CD4-positive, alpha-beta T cell treated with Interleukin-6 at 100 ng/mL for 8 hours (primary cell): ENCODE results near the gene TSPAN3.

Experiments
- DNase-seq: peaks from one replicate; pipeline ENCODE4 v3.0.0-alpha.2; 2020; ENCODE audit warnings: mixed read lengths, low spot score

Gene TSPAN3

GRCh38 chr15:77033729-77034671 is 36.9 kb downstream of the TSPAN3 start:
- DNase-seq: no peak

DNA sequence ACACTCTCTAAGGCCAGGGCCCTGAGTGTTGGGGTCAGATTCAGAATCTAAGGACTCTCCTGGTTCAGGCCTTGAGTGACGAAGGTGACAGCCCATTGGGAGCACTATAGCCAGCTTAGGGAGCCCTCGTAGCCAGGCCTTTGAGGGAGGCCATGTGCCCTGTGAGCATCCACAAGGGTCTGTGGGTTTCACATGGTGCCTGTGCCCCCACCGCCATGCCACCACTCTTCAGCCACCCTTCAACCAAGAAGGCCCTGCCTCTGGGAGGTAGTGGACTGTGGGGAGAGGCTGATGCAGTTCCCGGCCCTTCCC is 37.5 kb downstream of the TSPAN3 start:
- DNase-seq: no peak

DNA sequence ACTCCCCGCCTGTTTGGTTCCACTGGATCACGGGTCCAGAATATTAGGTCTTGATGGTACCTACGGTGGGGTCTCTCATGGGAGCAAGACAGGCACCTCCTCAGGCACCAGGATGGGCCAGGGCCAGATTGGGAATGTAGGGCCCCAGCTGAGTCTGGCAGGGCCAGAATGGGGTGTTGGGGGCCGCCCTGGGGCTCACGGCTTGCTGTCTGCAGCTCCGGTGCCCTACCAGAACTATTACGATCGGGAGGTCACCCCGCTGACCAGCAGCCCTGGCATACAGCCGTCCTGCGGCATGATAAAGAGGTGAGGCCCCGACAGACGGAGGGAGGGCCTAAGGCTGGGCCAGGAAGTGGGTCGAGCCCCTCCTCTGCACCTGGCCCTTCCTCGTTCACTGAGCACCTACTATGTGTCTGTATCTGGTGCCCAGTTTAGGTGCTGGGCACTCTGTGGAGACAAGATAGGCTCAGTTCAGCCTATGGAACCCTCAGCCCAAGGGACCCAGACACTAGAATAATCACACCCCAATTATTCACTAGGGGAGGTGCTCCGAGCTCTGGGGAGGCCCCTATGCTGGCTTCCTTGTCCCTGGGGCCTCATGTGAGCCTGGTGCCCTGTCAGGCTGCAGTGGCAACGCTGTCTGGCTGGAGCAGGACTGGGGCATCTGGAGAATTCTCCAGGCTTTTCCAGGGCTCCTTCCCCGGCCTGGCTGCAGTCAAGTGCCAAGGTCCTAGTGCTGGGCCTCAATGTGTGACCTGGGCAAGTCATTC is 38.1 kb downstream of the TSPAN3 start:
- DNase-seq: no peak

GRCh38 chr15:77032052-77032646 is 38.8 kb downstream of the TSPAN3 start:
- DNase-seq: no peak

- peak; percentile 24 for DNase-seq
Observed at GRCh38 chr15:77031376-77032050, 39.4 kb downstream of the TSPAN3 start.

- no peak for DNase-seq
Observed at GRCh38 chr15:77030928-77031375, 40.0 kb downstream of the TSPAN3 start.

GRCh38 chr15:77030048-77030927 is 40.6 kb downstream of the TSPAN3 start:
- no peak for DNase-seq

- no peak for DNase-seq
Observed at GRCh38 chr15:77029166-77030047, 41.5 kb downstream of the TSPAN3 start.

- no peak for DNase-seq
Observed at GRCh38 chr15:77028451-77029165, 42.3 kb downstream of the TSPAN3 start.

DNA sequence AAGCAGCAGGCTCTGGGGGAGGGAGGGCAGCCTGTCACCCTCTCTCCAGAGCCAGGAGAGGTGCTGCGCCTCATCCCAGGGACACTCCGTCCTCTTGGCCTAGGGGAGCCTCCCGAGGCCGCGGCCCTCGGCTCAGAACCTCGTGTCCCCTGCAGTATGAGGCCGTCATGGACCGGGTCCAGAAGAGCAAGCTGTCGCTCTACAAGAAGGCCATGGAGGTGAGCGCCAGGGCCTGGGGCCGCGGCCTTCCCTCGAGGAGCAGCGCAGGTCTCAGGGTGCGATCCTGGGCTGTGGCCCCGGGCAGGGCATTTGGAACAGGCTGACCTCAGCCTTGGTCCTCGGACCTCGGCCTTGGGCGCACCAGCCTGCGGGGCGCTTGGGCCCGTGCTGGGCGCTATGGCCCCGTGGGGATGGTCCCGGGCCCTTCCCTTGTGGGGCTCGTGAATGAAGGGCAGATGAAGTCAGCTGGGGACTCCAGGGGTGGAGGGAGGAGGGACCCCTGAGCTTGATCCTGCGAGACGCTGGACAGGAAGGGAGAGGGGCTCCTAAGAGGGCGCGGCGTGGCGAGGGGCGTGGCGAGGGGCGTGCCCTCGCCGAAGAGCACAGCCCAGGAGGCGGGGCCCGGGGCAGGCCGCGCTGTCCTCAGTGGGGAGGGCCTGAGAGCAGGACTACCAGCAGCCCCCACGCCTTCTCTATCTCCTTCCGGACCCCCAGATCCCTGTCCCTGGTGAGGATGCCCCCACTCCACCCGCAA is 43.0 kb downstream of the TSPAN3 start:
- no peak for DNase-seq

- no peak for DNase-seq
Observed at GRCh38 chr15:77027111-77027696, 43.7 kb downstream of the TSPAN3 start.

DNA sequence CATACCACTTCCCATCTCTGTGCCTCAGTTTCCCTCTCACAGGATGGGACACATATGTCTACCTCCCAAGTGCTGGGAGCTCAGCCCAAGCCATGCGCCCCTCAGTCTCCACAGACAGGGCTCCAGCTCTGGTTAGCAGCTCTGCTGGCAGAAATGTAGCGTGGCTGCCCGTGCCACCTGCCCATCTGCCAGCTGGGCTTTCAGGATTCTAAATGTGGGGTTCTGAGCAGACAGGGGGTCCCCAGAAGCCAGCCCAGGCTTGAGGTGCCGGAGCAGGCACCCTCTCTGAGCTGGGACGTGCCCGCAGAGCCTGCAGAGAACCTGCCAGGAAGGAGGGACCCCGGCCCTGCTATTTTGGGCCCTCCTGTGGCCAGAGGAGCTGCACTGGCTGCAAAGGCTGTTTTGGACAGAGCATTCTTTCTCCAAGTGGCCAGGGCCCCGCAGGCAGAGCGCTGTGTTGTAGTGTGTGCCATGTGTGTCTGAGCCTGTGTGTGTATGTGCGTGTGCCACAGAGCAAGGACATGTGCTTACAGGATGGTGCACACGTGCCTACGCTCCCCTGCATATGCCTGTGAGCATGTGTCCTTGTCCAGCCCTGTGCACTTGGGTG is 44.3 kb downstream of the TSPAN3 start:
- DNase-seq: no peak

DNA sequence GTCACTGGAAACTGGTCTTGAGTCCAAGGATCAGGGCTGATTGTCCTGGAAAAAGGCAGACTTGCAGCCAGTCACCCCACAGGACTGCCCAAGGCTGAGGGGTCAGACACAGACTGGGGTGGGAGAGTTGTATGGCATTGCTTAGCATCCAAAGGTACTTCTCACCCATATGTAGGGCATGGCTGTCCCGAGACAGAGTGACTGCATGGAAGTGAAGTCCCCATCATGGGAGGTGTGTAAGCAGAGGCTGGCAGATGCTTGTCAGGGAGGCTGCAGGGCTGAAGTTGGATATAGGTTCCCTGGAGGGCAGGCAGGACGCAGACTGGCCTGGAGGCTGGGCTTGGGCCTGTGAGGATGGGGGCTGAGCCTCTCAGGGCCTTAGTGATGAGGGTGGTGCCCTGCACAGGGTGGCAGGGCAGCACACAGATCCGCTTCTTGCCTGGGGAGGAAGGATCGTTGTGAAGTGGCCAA is 44.9 kb downstream of the TSPAN3 start:
- no peak for DNase-seq

GRCh38 chr15:77025083-77025901 is 45.6 kb downstream of the TSPAN3 start:
- no peak for DNase-seq

DNA sequence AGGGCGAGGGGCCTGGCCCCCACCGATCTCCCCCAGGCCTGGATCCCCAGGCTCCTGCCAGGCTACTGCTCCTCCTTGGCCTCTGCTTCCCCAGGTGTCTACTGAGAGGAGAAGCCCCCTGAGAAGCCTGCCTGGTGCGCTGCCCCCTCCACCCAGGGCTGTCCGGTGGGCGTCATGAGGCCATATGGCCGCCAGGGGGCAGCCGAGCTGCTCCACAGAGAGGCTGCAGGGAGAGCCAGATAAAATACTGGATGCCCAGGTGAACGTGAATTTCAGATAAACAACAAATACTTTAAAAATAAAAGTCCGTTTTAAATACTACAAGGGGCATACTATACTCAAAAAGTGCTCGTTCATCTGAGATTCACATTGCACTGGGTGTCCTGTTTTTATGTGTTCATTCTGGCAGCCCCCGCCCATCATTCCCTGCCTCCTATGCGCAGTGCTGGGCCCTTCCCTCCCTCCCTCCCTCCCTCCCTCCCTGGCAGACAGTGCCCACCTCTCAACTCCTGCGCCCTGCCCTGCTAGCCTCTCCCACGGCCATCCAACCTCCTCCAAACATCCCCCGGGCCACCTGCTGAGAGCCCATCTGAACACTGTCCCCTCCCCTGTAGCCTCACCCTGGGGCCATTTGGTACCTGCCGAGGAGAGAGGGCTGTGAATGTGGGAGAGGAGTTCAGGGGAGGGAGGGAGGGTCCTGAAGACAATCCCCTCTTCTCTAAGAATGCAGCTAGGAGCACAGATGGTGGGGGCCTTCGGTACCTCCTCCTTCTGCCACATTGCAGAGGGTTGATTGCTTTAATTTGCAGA is 46.4 kb downstream of the TSPAN3 start:
- DNase-seq: peak; percentile 47
